NOMO-1 (cell line): Measurements from ENCODE around the gene PRM3.

ENCODE experiments used
- DNase-seq, 2 experiments: peaks; one replicate each; lab custom pipeline; 2025; ENCODE audit not compliant: unreplicated experiment in 2 of 2; lab: John Stamatoyannopoulos, UW

Gene PRM3, protein sequence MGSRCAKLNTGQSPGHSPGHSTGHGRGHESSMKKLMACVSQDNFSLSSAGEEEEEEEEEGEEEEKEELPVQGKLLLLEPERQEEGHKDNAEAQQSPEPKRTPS

DNA sequence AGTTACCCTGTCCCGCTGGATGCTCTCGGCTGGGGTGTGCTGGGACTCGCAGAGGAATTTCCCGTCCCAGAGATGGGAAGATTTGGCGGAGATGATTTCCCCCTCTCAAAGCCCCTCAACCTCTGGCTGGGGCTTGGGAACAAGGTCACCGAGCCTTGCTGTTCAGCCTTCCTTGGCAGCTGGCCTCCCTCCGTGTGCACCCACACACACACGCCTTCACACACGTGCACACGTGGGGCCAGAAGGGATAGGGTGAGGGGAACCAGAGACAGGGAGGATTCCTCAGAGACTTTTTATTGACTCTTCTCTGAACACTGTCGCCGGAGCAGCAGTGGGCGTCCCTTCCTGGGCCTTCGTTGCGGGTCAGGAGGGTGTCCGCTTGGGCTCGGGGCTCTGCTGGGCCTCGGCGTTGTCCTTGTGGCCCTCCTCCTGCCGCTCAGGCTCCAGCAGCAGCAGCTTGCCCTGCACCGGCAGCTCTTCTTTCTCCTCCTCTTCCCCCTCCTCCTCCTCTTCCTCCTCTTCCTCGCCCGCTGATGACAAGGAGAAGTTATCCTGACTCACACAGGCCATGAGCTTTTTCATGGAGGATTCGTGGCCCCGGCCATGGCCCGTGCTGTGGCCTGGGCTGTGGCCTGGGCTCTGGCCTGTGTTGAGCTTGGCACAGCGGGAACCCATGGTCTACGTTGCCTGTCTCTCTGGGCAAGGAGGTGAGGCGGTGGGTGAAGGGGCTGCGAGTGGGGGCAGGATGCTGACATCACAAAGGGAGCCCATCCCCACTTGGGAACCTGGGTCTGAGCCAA lies at the start of gene PRM3:
Gene PRM3 (minus strand): TSS at position 709 of the 800 bp plus-strand sequence. CDS start 34 bp downstream, at position 675.
- no peak for DNase-seq

DNA sequence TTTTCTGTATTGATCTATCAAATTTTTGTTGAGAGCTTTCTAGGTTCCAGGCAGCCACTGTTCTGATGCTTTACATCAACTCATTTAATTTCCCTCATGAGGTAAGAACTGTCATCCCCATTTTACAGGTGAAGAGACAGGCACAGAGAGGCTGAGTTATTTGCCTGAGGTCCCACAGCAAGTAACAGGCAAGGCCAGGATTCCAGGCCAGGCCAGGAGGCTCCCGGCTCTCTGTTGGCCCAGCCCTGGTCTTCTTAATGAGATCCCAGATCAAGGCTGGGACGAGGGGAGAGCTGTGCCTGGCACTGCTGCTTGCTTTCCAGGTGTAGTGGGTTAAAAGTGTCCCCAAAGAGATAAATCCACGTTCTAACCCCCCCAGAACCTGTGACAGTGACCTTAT lies 49.4 kb upstream of the PRM3 start:
- DNase-seq: no peak

DNA sequence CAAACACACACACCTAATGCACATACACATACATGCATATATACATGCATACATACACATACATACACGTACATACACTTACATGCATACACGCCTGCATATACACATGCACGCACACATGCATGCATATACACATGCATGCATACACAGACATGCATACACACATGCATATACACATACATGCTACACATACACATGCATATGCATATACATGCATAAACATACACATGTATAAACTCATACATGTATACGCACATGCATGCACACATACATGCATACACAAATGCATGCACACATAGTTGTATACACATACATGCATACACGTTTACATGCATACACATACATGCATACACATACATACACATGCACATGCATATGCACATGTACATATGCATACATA lies 48.2 kb upstream of the PRM3 start:
- no peak for DNase-seq

DNA sequence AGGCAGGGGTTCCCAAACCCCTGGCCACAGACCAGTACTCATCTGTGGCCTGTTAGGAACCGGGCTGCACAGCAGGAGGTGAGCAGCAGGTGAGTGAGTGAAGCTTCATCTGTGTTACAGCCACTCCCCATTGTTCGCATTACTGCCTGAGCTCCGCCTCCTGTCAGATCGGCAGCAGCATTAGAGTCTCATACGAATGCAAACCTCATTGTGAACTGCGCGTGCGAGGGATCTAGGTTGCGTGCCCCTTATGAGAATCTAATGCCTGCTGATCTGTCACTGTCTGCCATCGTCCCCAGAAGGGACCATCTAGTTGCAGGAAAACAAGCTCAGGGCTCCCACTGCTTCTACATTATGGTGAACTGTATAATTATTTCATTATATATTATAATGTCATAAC lies 46.7 kb upstream of the PRM3 start:
- no peak for DNase-seq

DNA sequence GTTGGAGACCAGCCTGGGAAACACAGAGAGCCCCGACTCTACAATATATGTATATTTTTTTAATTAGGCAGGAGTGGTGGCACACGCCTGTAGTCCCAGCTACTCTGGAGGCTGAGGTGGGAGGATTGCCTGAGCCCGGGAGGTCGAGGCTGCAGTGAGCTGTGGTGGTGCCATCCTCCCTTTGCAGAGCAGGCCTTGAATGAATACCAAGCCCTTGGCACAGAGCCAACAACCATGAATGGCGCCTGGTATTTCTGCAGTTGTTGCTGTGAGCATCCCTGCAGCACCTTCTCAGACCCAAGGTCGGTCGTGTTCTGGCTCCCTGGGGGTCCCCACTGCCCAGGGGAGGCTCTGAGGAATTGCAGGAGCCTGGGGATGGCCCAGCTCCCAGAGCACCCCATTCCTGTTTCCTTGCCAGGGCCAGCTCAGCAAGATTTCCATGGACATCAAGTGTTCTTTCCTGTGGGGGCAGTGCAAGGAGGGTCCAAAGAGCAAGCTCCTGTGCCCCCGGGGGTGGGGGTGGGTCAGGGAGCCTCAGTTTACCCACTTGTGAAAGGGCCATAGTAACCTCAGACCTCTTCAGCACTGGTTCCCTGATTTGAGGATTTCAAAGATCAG lies 46.2 kb upstream of the PRM3 start:
- no peak for DNase-seq

DNA sequence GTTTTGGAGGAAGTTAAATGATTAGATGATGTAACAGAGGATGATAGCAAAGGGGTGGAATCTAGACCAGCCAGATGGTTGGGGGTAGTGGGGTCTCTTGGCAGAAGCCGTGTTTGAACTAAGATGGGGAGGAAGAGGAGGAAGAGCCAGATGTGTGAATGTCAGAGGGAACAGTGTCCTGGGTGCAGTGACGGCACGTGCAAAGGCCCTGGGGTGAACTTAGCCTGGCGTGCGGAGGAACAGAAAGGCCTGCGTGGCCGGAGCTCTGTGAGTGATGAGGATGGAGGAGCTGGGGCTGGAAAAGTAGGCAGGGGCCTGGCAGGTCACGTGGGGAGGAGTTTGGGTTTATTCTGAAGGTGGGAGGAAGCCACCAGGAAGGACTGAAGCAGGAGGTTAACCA lies 45.4 kb upstream of the PRM3 start:
- no peak for DNase-seq

DNA sequence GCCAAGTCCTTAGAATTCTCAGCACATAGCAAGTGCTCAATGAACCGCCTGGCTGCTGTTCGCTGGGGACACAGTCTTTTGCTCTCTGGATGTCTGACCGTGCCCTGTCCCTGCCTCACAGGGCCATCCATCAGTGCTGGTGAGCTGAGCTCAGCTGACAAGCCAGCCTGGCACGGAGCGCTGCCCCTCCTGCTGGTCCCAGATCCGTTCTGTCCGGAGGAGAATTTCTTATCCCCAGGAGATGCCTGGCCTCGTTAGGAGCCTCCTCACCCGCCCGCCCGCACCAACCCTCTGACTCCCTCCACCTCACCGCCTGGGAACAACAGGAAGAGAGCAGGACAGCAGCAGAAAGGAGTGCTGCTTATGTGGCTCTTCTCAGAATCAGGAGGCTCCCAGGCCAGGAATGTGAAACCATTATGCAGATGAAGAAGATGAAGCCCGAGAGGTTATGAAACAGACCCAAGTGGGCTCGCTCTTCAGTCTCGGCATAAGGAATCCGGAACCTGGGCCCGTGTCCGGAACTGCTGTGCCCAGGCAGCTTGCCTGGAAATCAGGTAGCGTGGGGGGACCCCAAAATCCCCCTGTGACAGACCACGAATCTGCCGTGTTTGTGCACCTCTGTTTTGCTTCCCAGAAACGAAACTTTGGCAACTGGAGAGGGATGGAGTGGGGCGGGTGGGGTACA lies 43.0 kb upstream of the PRM3 start:
- DNase-seq: no peak

DNA sequence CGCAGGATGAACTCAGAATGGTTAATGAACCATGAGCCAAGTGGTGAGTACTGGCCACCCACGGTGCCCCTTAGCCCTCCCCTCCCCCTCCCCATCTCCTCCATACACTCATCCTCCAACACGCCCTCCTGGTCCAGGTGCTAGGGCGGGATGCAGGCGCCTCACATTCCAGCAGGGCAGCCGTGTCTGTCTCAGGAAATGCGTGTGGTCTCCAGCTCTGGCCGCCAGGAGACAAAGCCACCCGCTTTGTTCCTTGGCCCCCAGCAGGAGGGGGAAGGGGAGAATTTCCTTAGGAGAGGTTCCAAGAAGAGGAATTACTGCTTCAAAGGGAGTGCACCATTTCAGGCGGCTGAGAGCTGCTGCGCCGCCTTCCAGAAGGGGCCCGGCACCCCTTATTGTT lies 42.1 kb upstream of the PRM3 start:
- no peak for DNase-seq

DNA sequence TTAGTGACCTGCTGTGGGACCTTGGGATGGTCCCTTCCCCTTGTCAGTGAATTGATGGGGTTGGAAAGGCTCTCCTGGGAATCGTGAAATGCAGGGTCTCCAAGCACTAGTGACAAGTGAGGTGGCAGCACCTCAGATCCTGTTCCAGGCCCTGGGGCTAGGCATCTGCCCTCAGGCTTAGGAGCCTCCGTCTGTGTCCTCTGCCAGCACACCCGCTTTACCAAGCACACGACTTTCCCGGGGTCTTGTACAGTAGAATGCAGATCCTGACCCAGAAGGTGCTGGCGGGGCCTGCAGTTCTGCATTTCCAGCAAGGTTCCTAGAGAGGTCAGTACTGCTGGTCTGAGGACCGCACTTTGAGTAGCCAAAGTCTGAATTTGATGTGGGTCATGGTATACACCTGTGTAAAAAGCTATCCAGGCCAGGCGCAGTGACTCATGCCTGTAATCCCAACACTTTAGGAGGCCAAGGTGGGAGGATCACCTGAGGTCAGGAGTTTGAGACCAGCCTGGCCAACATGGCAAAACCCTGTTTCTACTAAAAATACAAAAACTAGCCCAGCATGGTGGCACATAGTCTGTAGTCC lies 41.0 kb upstream of the PRM3 start:
- no peak for DNase-seq

DNA sequence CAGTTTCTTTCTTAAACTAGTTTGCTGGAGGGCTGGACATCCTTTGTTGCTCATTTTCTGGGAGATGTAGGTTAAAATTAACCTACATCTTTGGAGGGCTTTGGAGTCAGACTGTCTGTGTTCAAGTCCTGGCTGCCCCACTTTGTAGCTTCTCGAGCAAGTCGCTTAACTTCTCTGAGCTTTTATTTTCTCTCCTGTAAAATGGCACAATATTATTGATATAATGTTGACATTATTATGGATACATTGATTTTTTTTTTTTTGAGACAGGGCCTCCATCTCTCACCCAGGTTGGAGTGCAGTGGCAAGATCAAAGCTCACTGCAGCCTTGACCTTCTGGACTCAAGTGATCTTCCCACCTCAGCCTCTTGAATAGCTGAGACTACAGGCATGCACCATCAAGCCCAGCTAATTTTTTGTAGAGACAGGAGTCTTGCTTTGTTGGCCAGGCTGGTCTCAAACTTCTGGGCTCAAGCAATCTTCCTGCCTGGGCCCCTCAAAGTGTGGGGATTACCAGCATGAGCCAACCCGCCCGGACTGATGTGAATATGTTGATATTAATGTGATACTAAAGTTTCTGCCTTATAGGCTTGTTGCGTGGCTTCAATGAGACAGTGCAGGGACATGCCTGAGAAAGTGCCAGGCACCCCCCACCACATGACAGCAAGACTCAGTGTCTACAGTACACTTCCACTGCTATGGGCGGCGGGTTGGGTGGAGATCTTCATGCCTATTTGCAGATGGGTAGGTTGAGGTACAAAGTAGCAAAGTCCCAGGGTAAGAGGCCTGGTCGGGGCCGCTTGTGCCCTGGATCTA lies 40.3 kb upstream of the PRM3 start:
- DNase-seq: no peak

DNA sequence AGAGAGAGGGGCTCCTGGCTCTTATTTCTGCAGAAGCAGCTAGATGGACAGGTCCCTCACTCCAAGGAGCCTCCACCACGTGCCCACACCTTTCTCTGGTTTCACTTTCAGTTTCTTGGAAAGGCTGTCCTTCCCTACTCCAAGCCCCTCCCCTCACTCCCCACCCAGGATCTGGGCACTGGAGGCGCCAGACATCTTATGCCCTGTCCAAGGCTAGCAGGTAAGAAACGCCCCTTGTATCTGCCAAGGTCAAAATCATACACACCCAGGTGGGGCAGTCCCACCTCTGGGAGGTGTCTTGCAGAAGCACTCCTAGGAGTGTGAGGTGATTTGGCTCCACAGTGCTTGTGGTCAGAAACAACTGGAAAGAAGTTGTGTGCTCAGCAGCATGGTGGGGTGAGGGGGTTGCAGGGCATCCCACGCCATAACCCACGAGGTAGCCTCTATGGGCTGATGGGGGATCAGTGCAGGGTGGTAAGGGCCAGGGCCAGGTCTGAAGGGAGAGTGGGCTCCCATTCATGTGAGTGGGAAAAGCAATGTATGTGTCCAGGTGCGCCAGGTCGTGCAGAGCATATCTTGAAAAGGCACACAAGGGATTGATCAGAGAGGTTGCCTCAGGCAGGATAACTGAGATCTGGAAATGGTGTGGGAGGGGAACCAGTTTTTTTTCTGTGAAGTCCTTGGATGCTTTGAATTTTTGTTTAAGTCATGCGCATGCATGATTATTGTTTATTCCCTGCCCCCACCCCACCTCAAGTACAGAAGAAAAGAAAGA lies 39.5 kb upstream of the PRM3 start:
- no peak for DNase-seq

DNA sequence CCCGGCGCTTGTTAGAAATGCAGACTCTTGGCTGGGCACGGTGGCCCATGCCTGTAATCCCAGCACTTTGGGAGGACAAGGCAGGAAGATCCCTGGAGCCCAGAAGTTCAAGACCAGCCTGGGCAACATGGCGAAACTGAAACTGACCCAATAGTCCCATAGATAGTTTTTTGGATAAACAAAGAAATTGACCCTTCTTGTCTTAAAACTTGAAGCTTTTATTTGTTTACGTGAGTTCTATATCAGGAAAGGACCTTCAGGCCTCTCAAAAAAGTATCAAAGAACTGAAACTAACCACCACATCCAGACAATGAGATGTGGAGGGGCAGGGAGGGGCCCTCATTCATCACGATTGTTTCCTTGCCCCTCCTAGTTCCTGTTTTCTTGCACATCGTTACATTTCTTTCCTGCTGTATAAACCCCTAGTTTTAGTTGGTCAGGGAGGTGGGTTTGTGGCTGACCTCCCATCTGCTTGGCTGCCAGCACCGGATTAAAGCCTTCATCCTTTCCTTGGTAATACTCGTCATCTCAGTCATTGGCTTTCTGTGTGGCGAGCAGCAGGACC lies 37.6 kb upstream of the PRM3 start:
- DNase-seq: peak; percentile 92 to 96

DNA sequence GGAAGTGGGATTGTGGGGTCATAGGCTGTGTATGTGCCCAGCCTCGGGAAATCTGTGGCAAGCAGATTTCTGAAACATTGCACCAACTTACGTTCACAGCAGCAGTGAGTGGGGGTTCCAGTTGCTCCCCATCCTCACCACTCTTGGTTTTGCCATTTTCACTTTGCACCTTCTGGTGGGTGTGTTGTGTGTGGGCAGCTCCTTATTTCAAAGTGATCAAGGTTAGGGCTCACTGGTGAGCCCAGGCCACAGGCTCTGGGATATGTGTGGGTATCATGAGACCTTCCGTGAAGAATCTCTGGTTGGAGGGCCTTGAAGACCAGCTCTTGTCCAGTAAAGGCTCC lies 37.2 kb upstream of the PRM3 start:
- DNase-seq: no peak

DNA sequence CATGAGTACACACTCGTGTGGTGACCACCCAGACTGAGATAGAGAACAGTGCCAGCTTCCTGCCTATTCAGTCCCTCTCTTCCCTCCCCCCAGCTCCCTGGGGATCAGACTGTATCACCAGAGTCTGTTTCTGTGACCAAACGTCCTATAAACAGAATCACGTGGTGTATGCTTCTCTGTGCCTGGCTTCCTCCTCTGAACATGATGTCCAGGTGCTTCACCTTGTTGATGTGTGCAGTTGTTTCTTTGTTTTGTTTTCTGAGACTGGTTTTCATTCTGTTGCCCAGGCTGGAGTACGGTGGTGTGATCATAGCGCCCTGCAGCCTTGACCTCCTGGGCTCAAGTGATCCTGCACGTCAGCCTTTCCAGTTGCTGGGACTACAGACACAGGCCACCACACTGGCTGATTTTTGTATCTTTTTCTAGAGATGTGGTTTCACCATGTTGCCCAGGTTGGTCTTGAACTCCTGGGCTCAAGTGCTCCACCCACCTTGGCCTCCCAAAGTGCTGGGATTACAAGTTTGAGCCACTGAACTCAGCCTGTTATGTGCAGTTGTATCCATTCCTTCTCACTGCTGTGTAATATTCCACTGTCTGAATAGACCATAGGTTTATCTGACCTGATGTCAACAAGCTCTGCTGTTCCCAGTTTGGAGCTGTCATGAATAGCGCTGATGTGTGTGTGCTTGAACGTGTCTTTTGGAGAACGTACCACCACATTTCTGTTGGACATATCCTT lies 36.6 kb upstream of the PRM3 start:
- DNase-seq: no peak

DNA sequence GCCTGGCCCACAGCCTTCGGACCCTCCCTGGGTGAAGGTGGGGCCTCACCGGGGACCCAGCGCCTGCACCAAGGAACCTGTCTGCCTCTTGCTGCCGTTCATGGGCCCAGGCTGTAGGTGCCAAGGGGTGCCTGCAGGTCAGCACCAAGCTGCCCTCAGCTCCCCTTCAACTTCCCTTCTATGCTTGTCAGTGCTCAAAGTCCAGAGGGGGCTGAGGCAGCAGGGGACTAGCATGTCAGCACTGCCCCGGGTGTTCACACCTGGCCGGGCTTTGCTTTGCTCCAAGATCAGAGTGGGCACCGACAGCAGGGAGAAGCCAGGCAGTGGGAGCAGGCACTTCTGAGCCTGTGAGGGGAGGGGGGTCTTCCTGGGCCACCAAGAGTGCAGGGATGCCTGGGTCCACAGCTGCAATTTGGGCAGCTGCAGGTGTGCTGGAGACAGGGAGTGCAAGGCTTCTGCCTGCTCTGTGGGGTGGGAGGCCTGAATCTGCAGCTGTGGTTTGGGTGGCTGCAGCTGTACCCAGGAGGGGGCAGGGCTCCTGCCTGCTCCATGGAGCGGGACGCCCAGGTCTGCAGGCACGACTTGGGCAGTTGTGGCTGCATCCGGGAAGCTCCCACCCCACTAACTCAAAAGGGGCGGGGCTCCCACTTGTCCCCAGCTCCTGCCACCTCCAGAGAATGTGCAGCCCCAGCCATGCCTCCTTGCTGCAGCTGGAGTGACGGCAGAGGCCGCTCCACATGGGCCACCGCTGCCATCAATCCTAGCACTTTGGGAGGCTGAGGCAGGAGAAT lies 35.3 kb upstream of the PRM3 start:
- DNase-seq: no peak

DNA sequence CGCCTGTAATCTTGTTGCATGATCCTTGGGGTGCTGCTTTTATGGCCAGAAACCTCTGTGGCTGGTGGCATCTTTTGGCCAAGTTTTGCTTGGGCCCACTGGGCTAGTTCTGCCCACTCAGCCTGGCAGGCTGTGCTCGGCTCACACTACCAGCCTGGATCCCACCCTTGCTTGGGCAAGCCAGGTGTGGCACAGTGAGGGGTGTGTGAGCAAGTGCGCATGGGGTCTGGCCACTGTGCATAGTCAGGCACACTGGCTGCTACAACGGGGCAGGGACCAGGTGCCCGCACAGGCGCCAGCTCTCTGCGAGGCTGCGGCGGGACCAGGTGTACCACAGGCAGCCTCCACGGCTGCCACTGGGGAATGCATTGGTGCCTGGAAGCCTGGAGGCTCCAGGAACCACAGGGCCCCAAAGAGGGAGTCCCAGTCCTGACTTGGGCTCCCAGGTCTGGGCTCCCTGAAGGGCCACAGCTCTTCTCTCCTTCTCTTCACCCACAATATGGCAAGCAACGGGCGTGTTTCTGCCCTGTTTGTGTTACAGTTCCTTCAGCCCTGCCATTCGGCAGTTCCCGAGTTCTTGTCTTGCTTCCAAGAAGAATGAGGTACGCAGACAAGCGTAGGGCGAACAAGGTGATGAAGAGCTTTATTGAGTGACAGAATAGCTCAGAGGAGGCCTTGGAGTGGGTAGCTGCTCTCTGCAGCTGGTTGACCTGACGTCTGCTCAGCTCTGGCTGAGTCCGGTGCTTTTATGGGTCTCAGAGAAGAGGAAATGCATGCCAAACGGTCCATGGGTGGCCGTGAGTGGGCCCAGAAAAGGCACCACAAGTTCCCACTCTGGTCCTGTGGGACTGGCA lies 34.4 kb upstream of the PRM3 start:
- DNase-seq: no peak

DNA sequence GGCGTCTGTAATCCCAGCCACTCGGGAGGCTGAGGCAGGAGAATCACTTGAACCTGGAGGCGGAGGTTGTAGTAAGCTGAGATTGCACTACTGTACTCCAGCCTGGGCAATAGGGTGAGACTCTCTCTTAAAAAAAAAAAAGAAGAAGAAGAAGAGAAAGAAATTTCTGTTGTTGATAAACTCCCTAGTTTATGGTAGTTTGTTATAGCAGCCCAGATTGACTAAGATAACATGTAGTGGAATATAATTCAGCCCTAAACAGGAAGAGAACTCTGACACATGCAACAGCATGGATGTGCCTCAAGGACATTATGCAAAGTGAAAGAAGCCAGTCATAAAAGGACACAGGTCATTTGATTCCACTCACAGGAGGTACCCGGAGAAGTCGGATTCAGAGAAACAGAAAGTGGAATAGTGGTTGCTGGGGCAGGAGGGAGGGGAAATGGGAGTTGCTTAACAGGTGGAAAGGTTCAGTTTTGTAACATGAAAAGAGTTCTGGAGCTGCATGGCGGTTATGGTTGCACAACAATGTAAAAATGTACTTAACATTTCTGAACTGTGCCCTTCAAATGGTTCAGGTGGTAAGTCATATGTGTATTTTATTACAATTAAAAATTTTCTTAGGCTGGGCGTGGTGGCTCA lies 33.7 kb upstream of the PRM3 start:
- peak; percentile 92 to 93 for DNase-seq
